Mesendoderm (in vitro differentiated cells): ENCODE data around the gene MAP1B.
"Not testable (repeated sequence)": the region's sequence is repeated elsewhere in the genome, so short reads cannot be mapped to it uniquely, and the experiment has no call there.

ENCODE experiments used
- DNase-seq: peaks from one replicate; pipeline ENCODE4 v3.0.0; 2013
- H2AK5ac ChIP-seq: 2 replicates; pipeline ENCODE4 v1.6.1; 2013; ENCODE audit warnings: low read length, inconsistent platforms
- H2BK120ac ChIP-seq: 2 replicates; pipeline ENCODE4 v1.6.1; 2013; ENCODE audit warnings: low read depth, mild to moderate bottlenecking, low read length, moderate library complexity, mixed read lengths
- H2BK15ac ChIP-seq: replicated peaks from 2 replicates; pipeline ENCODE4 v1.6.1; 2013; ENCODE audit warnings: low read depth, mild to moderate bottlenecking, moderate library complexity
- H2BK5ac ChIP-seq: 2 replicates; pipeline ENCODE4 v1.6.1; 2013; ENCODE audit warnings: low read length, inconsistent platforms
- H3K18ac ChIP-seq: 2 replicates; pipeline ENCODE4 v1.6.1; 2013; ENCODE audit warnings: mild to moderate bottlenecking, low read length, mixed read lengths
- H3K23ac ChIP-seq: one replicate; pipeline ENCODE4 v1.6.1; 2013; ENCODE audit warnings: low read length
- H3K27ac ChIP-seq: 2 replicates; pipeline ENCODE4 v1.5.1; 2013; ENCODE audit warnings: low read depth, mild to moderate bottlenecking, inconsistent platforms, low read length, moderate library complexity
- H3K27me3 ChIP-seq: 2 replicates; pipeline ENCODE4 v1.6.1; 2013; ENCODE audit warnings: low read length, control low read depth, mild to moderate bottlenecking, inconsistent platforms; ENCODE audit not compliant: insufficient read depth, poor library complexity
- H3K36me3 ChIP-seq: 2 replicates; pipeline ENCODE4 v1.6.1; 2013; ENCODE audit warnings: low read length, inconsistent platforms; ENCODE audit not compliant: control insufficient read depth, insufficient read depth
- H3K4ac ChIP-seq: one replicate; pipeline ENCODE4 v1.6.1; 2013; ENCODE audit warnings: low read depth, mild to moderate bottlenecking, low read length, moderate library complexity
- H3K4me1 ChIP-seq: 2 replicates; pipeline ENCODE4 v1.6.1; 2013; ENCODE audit warnings: low read depth, low read length, inconsistent platforms; ENCODE audit not compliant: control insufficient read depth
- H3K4me2 ChIP-seq: 2 replicates; pipeline ENCODE4 v1.6.1; 2013; ENCODE audit warnings: low read length
- H3K4me3 ChIP-seq: 2 replicates; pipeline ENCODE4 v1.5.1; 2013; ENCODE audit warnings: mild to moderate bottlenecking, low read length
- H3K56ac ChIP-seq: one replicate; pipeline ENCODE4 v1.6.1; 2013; ENCODE audit warnings: low read length
- H3K79me1 ChIP-seq: 2 replicates; pipeline ENCODE4 v1.6.1; 2013; ENCODE audit warnings: low read length, inconsistent platforms
- H3K79me2 ChIP-seq: 2 replicates; pipeline ENCODE4 v1.6.1; 2013; ENCODE audit warnings: mild to moderate bottlenecking, low read length; ENCODE audit not compliant: control insufficient read depth, insufficient read depth
- H3K9ac ChIP-seq: 2 replicates; pipeline ENCODE4 v1.6.1; 2013; ENCODE audit warnings: low read length, inconsistent platforms
- H4K5ac ChIP-seq: one replicate; pipeline ENCODE4 v1.6.1; 2013; ENCODE audit warnings: low read length
- H4K8ac ChIP-seq: one replicate; pipeline ENCODE4 v1.6.1; 2013; ENCODE audit warnings: low read depth, mild to moderate bottlenecking, control low read depth, low read length, moderate library complexity
- WGBS: extraction: QIAGEN DNeasy Blood & Tissue Kit; methylation state at CpG from one replicate; pipeline ENCODE4 v1.1.7; 2013; ENCODE audit warnings: low lambda C conversion rate, missing lambda C conversion rate; ENCODE audit not compliant: insufficient coverage; ENCODE audit errors: extremely low coverage; 5-methylcytosine and 5-hydroxymethylcytosine counted together

MAP1B gene

GRCh38 chr5:72089713-72090112 lies 17.6 kb upstream of the MAP1B start:
- peak; percentile 73 for DNase-seq
- not testable (repeated sequence) for H3K27me3 ChIP-seq, H2BK120ac ChIP-seq, H2BK15ac ChIP-seq, H3K79me2 ChIP-seq, H3K36me3 ChIP-seq, H3K4me2 ChIP-seq, H3K9ac ChIP-seq, H4K8ac ChIP-seq, H3K27ac ChIP-seq, H3K4ac ChIP-seq, H3K56ac ChIP-seq, H3K4me1 ChIP-seq, H3K18ac ChIP-seq, H2BK5ac ChIP-seq, H3K79me1 ChIP-seq, H3K4me3 ChIP-seq, H4K5ac ChIP-seq, H2AK5ac ChIP-seq, H3K23ac ChIP-seq
- no CpG with 5 or more reads among the region's 8 CpGs for WGBS

GRCh38 chr5:72092074-72092473 lies 15.2 kb upstream of the MAP1B start:
- Histone ChIP-seq H3K23ac (no peak overlapping the region), H3K79me2 (no peaks in the 10 kb centered on the region), H4K8ac (no peak overlapping the region), H3K27ac (no peak overlapping the region), H2BK120ac (no peak overlapping the region), H3K36me3 (no peaks in the 10 kb centered on the region), H3K4me1 (no peaks in the 10 kb centered on the region), H3K4ac (no peak overlapping the region), H2AK5ac (no peak overlapping the region), H2BK5ac (no peak overlapping the region), H3K4me3 (no peak overlapping the region), H3K79me1 (no peaks in the 10 kb centered on the region), H2BK15ac (no peak overlapping the region), H3K56ac (no peak overlapping the region), H4K5ac (no peak overlapping the region), H3K4me2 (no peak overlapping the region), H3K27me3 (no peaks in the 10 kb centered on the region), H3K18ac (no peak overlapping the region), H3K9ac (no peak overlapping the region)
- no CpG with 5 or more reads among the region's 1 CpG for WGBS
- DNase-seq: no peak

GRCh38 chr5:72093217-72093616 lies 14.1 kb upstream of the MAP1B start:
- no peaks in the 10 kb centered on the region for H3K27me3 ChIP-seq
- H3K56ac ChIP-seq: no peak overlapping the region
- no peak overlapping the region for H2BK120ac ChIP-seq
- H2AK5ac ChIP-seq: no peak overlapping the region
- no peak overlapping the region for H3K4me3 ChIP-seq
- H3K4ac ChIP-seq: no peak overlapping the region
- H3K18ac ChIP-seq: no peak overlapping the region
- no peaks in the 10 kb centered on the region for H3K79me2 ChIP-seq
- H2BK5ac ChIP-seq: no peak overlapping the region
- H4K8ac ChIP-seq: no peak overlapping the region
- no peak overlapping the region for H3K27ac ChIP-seq
- no peak overlapping the region for H3K9ac ChIP-seq
- H3K36me3 ChIP-seq: no peaks in the 10 kb centered on the region
- no peaks in the 10 kb centered on the region for H3K79me1 ChIP-seq
- H3K23ac ChIP-seq: no peak overlapping the region
- no peaks in the 10 kb centered on the region for H3K4me1 ChIP-seq
- H2BK15ac ChIP-seq: no peak overlapping the region
- no peak overlapping the region for H3K4me2 ChIP-seq
- H4K5ac ChIP-seq: no peak overlapping the region
- DNase-seq: no peak

- no peak overlapping the region for H3K9ac ChIP-seq
These were observed 13.5 kb upstream of the MAP1B start for GRCh38 chr5:72093824-72094223.

GRCh38 chr5:72096602-72097188 lies 10.6 kb upstream of the MAP1B start:
- no peak overlapping the region for H2BK120ac ChIP-seq
- no peak overlapping the region for H4K5ac ChIP-seq
- H3K4me2 ChIP-seq: no peak overlapping the region
- H2AK5ac ChIP-seq: no peak overlapping the region
- H3K79me2 ChIP-seq: no peaks in the 10 kb centered on the region
- no peak overlapping the region for H4K8ac ChIP-seq
- no peaks in the 10 kb centered on the region for H3K4me1 ChIP-seq
- H2BK15ac ChIP-seq: no peak overlapping the region
- no peak overlapping the region for H3K4me3 ChIP-seq
- H3K56ac ChIP-seq: no peak overlapping the region
- H3K23ac ChIP-seq: no peak overlapping the region
- H2BK5ac ChIP-seq: no peak overlapping the region
- H3K36me3 ChIP-seq: no peaks in the 10 kb centered on the region
- no peak for DNase-seq
- H3K27me3 ChIP-seq: no peaks in the 10 kb centered on the region
- H3K4ac ChIP-seq: no peak overlapping the region
- no peak overlapping the region for H3K27ac ChIP-seq
- WGBS: no CpG with 5 or more reads among the region's 6 CpGs
- no peaks in the 10 kb centered on the region for H3K79me1 ChIP-seq
- no peak overlapping the region for H3K18ac ChIP-seq
- no peak overlapping the region for H3K9ac ChIP-seq

More at GRCh38 chr5:72093824-72094223, 13.5 kb upstream of the MAP1B start:
- Histone ChIP-seq H3K27ac (no peak overlapping the region), H3K79me2 (no peaks in the 10 kb centered on the region), H3K4ac (no peak overlapping the region), H3K4me3 (no peak overlapping the region), H2BK15ac (no peak overlapping the region), H3K79me1 (no peaks in the 10 kb centered on the region), H3K23ac (no peak overlapping the region), H3K4me2 (no peak overlapping the region), H4K8ac (no peak overlapping the region), H3K36me3 (no peaks in the 10 kb centered on the region), H2BK5ac (no peak overlapping the region), H3K4me1 (no peaks in the 10 kb centered on the region), H3K56ac (no peak overlapping the region), H2AK5ac (no peak overlapping the region), H4K5ac (no peak overlapping the region), H2BK120ac (no peak overlapping the region), H3K27me3 (no peaks in the 10 kb centered on the region), H3K18ac (no peak overlapping the region)
- no peak for DNase-seq
- WGBS: no CpG with 5 or more reads among the region's 3 CpGs

GRCh38 chr5:72101828-72102227 lies 5.4 kb upstream of the MAP1B start:
- Histone ChIP-seq H3K36me3 (no peaks in the 10 kb centered on the region), H2AK5ac (no peak overlapping the region), H3K4me1 (no peaks in the 10 kb centered on the region), H3K4me2 (no peak overlapping the region), H4K8ac (no peak overlapping the region), H3K4me3 (no peak overlapping the region), H3K27me3 (no peaks in the 10 kb centered on the region), H3K27ac (no peak overlapping the region), H2BK5ac (no peak overlapping the region), H4K5ac (no peak overlapping the region), H2BK120ac (no peak overlapping the region), H3K56ac (no peak overlapping the region), H3K23ac (no peak overlapping the region), H2BK15ac (no peak overlapping the region), H3K79me1 (no peaks in the 10 kb centered on the region), H3K18ac (no peak overlapping the region), H3K79me2 (no peaks in the 10 kb centered on the region), H3K9ac (no peak overlapping the region), H3K4ac (no peak overlapping the region)
- no peak for DNase-seq
- whole genome bisulfite sequencing: 100% methylated on average over 1 of the region's 1 CpG
